Stimulated activated naive CD8-positive, alpha-beta T cell treated with anti-CD3 and anti-CD28 coated beads, Interleukin-15, amount 100 ng/mL, for 72 hours (primary cell): ENCODE results near the gene PDZD2.
A peak's percentile ranks its signal among the peaks of the same experiment; 100 is the strongest.
"Not testable (repeated sequence)": the region's sequence is repeated elsewhere in the genome, so short reads cannot be mapped to it uniquely, and the experiment has no call there.

ENCODE experiments used
- ATAC-seq: fragments of 150-1000 bp; cut with Tn5 transposase; 2 replicates; pipeline ENCODE4 v1.10.0; 2021; ENCODE audit warnings: mild to moderate bottlenecking, moderate library complexity
- DNase-seq, 2 donors: peaks; one replicate each; pipeline ENCODE4 v3.0.0; 2021 to 2022
- H3K27ac Mint-ChIP-seq, 2 donors: one replicate each; pipeline ENCODE4 v1.8.0; 2022; ENCODE audit warnings: mild to moderate bottlenecking in 2 of 2, mixed read lengths in 2 of 2, moderate library complexity in 2 of 2
- H3K27me3 Mint-ChIP-seq: one replicate; pipeline ENCODE4 v1.8.0; 2022; ENCODE audit warnings: mixed read lengths
- H3K4me1 Mint-ChIP-seq: one replicate; pipeline ENCODE4 v1.8.0; 2022; ENCODE audit warnings: mild to moderate bottlenecking, mixed read lengths
- H3K4me3 Mint-ChIP-seq, 2 donors: one replicate each; pipeline ENCODE4 v1.8.0; 2022; ENCODE audit warnings: mild to moderate bottlenecking in 2 of 2, mixed read lengths in 2 of 2, moderate library complexity in 1 of 2
- H3K9me3 Mint-ChIP-seq, 2 donors: one replicate each; pipeline ENCODE4 v1.8.0; 2022; ENCODE audit warnings: mixed read lengths in 2 of 2

PDZD2 gene

DNA sequence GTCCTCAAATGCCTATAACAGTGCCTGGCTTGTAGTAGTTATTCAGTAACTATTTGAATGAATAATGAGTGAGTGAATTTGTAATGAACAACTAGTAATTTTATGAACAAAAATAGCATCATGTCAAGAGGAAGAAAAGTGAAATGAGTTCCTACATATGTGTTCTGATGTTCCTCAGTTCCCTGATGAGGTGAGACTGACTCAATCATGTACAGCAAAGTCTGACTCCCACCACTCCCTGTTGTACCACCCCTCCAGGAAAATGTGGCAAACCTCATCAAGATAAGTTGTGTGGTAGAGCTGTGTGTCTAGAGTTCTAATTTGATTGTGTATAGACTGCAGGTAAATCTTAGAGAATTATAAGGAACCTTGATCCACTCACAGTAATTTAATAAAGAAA lies 333.6 kb downstream of the PDZD2 start:
- Mint-ChIP-seq H3K9me3 (no peaks in the 10 kb centered on the region), H3K27ac (no peak overlapping the region), H3K4me3 (no peak overlapping the region), H3K27me3 (no peaks in the 10 kb centered on the region), H3K4me1 (peaks cover 10% of the 10 kb centered on the region)
- no peak for DNase-seq
- ATAC-seq = peak; percentile 42

DNA sequence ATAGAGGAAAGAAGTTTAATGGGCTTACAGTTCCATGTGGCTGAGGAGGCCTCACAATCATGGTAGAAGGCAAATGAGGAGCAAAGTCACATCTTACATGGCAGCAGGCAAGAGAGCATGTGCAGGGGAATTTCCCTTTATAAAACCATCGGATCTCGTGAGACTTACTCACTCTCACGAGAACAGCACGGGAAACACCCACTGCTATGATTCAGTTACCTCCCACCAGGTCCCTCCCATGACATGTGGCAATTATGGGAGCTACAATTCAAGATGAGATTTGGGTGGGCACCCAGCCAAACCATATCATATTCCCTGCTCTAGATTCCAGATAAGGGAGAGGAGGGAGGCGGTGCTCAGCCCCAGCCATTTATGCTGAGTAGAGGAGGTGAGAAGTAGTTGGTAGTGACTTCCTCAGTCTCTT lies 336.3 kb downstream of the PDZD2 start:
- H3K27me3 Mint-ChIP-seq, ATAC-seq, H3K9me3 Mint-ChIP-seq, H3K4me3 Mint-ChIP-seq, DNase-seq: not testable (repeated sequence)
- Mint-ChIP-seq H3K27ac (peak overlapping the region in 1 of 2 donors; percentile 58), H3K4me1 (peaks cover 10% of the 10 kb centered on the region)

DNA sequence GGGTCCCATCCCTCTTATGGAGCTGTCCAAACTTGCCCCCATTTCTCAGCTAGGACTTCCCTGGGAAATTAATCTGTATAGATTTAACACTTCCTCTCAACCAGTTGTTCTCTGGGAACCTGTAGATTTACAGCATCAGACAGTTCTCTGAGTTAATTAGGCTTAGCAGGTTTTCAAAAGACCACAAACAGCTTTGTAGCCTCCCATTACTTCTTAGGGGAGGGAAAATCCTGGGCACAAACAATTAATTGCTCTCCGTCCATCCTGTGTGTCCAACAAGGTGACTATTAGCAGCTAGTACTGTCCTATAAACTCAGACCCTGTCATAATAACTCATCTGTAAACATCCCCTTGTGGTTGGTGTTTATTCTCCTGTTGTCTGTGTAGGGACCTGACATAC lies 337.2 kb downstream of the PDZD2 start:
- Mint-ChIP-seq H3K27me3 (no peaks in the 10 kb centered on the region), H3K9me3 (no peaks in the 10 kb centered on the region), H3K27ac (no peak overlapping the region), H3K4me1 (peaks cover 10% of the 10 kb centered on the region), H3K4me3 (no peak overlapping the region)
- no peak for ATAC-seq
- DNase-seq = no peak

DNA sequence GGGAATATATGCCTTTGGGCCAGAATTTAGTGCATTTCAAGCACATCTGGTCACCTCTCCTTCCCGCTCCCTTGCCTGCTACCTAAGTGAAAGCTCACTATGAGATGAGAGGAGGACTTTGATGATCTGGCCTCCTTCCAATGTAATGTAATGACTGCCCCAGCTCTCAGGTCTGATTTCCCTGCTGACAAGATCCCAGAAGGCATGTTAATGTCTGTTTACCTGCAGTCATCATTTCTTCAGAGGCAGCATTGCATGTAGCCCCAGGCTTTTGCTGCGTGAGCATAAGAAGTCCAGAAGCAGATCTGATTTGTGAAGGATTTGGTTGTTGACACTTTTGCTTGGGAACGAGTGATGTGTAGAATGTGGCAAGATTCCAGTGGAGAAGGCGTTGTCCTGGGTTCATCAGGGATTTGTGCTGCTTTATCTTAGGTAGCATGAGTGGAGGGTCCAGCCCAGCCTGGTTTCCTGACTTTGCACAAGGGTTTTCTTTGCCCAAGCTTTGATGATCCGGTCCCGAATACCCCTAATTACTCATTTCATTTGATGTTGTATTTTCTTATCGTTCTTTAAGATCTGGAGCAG lies 342.5 kb downstream of the PDZD2 start:
- no peaks in the 10 kb centered on the region for H3K27me3 Mint-ChIP-seq
- H3K4me3 Mint-ChIP-seq = no peak overlapping the region
- H3K4me1 Mint-ChIP-seq = no peaks in the 10 kb centered on the region
- H3K27ac Mint-ChIP-seq = no peak overlapping the region
- ATAC-seq (no peak), DNase-seq (no peak)
- no peaks in the 10 kb centered on the region for H3K9me3 Mint-ChIP-seq

DNA sequence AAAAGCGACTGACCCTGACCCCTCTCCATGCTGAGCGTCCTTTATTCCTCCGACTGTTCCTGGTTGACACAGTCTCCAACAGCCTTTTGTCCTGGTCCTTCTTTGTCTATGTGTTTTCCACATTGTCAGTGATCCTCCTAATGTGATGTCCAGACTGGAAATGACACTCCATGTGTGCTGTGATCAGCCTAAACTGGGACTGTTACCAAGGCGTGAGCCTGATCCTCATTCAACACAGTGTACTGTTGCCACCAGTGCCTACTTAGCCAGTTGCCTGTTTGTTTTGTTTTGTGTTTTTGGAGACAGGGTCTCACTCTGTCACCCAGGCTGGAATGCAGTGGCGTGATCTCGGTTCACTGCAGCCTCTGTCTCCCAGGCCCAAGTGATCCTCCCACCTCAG lies 343.1 kb downstream of the PDZD2 start:
- ATAC-seq = no peak
- H3K27me3 Mint-ChIP-seq = no peaks in the 10 kb centered on the region

DNA sequence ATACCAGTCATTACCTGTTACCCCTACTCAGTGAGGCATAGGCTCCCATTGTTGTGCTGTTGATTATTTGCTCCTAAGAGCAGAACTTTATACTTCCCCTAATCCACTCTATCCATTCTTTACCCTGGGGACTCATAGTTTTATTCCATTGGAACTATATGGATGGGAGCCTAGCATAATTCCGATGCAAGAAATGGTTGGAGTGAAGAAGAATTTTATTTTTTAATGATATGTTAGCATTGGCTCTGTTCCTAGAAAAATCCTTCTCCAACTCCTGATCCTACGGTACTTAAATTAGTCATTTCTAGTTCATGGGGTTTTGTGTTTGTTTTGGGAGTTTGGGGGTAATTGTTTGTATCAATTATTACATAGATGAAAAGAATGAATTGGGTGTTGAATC lies 343.7 kb downstream of the PDZD2 start:
- ATAC-seq (no peak), DNase-seq (no peak)
- no peaks in the 10 kb centered on the region for H3K4me1 Mint-ChIP-seq
- no peaks in the 10 kb centered on the region for H3K27me3 Mint-ChIP-seq
- peaks cover under 1 to 1% of the 10 kb centered on the region in 2 donors for H3K9me3 Mint-ChIP-seq
- H3K27ac Mint-ChIP-seq = no peak overlapping the region
- no peak overlapping the region for H3K4me3 Mint-ChIP-seq

More for the DNA sequence above, 343.1 kb downstream of the PDZD2 start:
- no peaks in the 10 kb centered on the region for H3K4me1 Mint-ChIP-seq
- H3K9me3 Mint-ChIP-seq = no peaks in the 10 kb centered on the region
- DNase-seq = no peak
- H3K4me3 Mint-ChIP-seq = no peak overlapping the region
- H3K27ac Mint-ChIP-seq = no peak overlapping the region

DNA sequence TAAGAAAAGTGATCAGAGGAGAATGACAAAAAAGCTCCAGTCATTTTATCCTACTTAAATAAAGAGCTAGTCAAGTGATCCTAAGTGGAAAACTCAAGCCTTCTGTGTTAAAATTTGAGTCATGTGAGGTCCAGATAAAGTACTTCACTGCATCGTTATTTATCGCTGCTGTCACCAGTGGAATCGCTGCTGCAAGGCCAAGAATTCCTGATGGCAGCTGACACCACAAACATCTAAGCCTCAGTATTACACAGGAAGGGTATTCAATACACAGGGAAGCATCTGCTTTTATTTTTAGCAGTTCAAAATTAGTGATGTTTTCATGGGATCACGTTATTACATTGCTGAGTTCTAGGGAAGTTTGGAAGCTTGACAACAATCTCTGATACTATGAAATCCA lies 344.9 kb downstream of the PDZD2 start:
- ATAC-seq (no peak), DNase-seq (no peak)
- Mint-ChIP-seq H3K27me3 (no peaks in the 10 kb centered on the region), H3K4me1 (no peaks in the 10 kb centered on the region), H3K9me3 (peaks cover 6 to 7% of the 10 kb centered on the region in 2 donors), H3K4me3 (no peak overlapping the region), H3K27ac (no peak overlapping the region)

DNA sequence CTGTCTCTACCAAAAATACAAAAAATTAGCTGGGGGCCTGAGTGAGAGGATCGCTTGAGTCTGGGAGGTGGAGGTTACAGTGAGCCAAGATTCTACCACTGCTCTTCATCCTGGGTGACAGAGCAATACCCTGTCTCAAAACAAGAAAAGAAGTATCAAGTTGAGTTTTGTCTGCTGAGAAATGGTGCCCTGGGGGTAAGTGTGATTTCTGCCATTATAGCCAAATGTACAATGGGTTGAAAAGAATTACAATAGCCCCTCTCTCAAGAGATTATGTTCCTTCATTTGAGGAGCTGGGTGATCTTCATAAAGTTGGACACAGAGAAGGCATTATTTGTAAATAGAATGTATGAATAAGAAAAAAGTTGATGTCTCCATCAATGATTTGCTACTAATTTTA lies 345.8 kb downstream of the PDZD2 start:
- Mint-ChIP-seq H3K27me3 (no peaks in the 10 kb centered on the region), H3K4me3 (no peak overlapping the region), H3K27ac (no peak overlapping the region), H3K4me1 (no peaks in the 10 kb centered on the region), H3K9me3 (peaks cover 6 to 7% of the 10 kb centered on the region in 2 donors)
- ATAC-seq = no peak
- no peak for DNase-seq

DNA sequence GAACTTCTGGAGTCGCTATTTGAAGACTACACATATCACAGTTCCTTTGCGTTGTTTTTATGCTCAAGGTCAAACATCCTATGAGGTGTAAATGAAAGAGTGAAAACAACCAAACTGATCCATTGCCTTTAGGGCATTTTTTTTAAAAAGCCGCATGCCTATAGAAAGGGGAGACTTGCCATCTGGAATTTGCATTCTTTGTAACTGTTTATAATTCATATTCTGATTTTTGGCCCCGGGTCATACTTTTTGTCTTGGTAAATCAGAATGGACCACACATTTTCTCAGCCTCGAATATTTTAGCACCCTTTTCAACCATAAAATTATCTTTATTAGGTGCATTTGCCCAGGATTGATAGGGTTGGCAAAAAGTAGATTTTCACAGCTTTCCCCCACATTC lies 347.2 kb downstream of the PDZD2 start:
- ATAC-seq (no peak), DNase-seq (no peak)
- peaks cover 6 to 7% of the 10 kb centered on the region in 2 donors for H3K9me3 Mint-ChIP-seq
- no peak overlapping the region for H3K27ac Mint-ChIP-seq
- H3K4me3 Mint-ChIP-seq = no peak overlapping the region
- no peaks in the 10 kb centered on the region for H3K4me1 Mint-ChIP-seq
- H3K27me3 Mint-ChIP-seq = no peaks in the 10 kb centered on the region

DNA sequence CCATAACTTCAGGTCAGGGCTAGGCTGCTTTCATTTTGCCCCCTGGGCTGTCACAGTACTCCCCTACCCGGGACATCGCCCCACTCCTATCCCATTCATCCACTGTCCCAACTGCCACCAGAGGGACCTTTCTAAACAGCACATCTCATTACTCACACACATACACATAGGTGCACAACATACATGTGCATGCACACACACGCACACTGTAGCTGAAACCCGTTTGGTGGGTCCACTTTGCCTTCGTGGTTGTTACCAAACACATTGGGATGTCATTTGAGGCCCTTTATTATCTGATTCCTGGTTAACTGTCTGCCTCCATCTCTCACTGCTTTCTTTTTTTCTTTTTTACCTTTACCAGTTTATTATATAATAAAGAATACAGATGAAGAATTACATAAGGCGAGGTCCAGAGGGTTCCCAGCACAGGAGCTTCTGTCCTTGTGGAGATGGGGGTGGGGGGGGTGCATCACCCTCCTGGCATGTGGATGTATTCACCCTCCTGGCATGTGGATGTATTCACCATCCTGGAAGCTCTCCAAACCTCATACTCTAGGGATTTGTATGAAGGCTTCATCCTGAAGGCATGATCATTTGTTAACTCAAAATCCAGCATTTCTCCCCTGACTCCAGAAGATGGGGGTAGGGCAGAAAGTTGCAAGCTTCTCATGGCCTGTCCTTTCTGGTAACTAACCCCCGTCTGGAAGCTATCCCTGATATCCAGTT lies 349.2 kb downstream of the PDZD2 start:
- H3K9me3 Mint-ChIP-seq = peaks cover 6 to 7% of the 10 kb centered on the region in 2 donors
- H3K4me1 Mint-ChIP-seq = no peaks in the 10 kb centered on the region
- H3K27ac Mint-ChIP-seq = no peak overlapping the region
- DNase-seq (no peak), ATAC-seq (no peak)
- no peaks in the 10 kb centered on the region for H3K27me3 Mint-ChIP-seq
- no peak overlapping the region for H3K4me3 Mint-ChIP-seq

DNA sequence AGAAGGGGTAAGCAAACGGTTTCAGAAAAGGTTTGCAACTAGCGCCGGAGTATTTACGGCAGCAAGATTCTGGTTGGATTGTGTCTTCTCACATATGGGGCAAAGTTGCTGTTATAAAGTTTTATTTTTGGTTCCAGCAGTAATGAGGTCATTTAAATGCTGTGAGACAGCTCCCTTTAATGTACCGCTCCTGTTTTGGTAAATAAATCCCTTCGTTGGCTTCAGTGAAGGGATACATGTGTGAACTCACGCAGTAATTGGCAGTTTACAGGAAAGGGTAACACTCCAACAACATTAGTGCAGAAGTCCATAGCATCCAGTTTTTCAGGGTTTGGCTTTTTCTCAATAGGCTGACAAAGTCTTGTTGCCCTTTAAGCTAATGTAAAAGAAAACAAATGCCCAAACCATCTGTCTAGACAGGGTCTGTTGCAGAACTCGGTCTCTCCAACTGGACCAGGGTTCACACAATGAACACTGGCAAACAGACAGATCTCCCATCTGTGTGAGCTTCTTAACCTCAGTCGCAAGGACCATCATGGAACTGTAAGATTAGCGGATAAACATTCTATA lies 351.2 kb downstream of the PDZD2 start:
- H3K27ac Mint-ChIP-seq = no peak overlapping the region
- ATAC-seq = no peak

DNA sequence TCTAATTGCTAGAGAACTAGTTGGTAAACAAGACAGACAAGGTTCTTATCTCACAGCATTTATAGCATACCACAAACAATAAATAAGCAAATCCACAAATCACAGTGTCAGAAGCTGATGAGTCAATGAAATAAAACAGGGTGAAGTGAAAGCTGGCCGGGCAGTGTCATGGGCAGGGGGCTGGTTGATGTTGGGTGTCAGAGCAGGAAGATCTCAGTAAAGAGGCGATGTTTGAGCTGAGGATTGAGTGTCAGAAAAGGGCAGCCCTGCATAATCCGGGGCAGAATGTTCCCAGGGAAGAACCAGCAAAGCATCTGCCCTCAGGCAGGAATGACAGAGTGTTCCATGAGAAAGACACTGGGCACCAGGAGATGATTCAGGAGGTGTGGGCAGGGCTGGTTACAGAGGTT lies 351.8 kb downstream of the PDZD2 start:
- ATAC-seq = no peak
- H3K27me3 Mint-ChIP-seq = no peaks in the 10 kb centered on the region
- peaks cover 4% of the 10 kb centered on the region for H3K4me1 Mint-ChIP-seq
- H3K9me3 Mint-ChIP-seq = peaks cover 6 to 7% of the 10 kb centered on the region in 2 donors
- no peak overlapping the region for H3K27ac Mint-ChIP-seq
- H3K4me3 Mint-ChIP-seq = no peak overlapping the region
- no peak for DNase-seq

More for the DNA sequence above, 351.2 kb downstream of the PDZD2 start:
- no peaks in the 10 kb centered on the region for H3K4me1 Mint-ChIP-seq
- no peaks in the 10 kb centered on the region for H3K27me3 Mint-ChIP-seq
- H3K9me3 Mint-ChIP-seq = peaks cover 6 to 7% of the 10 kb centered on the region in 2 donors
- DNase-seq = no peak
- H3K4me3 Mint-ChIP-seq = no peak overlapping the region

DNA sequence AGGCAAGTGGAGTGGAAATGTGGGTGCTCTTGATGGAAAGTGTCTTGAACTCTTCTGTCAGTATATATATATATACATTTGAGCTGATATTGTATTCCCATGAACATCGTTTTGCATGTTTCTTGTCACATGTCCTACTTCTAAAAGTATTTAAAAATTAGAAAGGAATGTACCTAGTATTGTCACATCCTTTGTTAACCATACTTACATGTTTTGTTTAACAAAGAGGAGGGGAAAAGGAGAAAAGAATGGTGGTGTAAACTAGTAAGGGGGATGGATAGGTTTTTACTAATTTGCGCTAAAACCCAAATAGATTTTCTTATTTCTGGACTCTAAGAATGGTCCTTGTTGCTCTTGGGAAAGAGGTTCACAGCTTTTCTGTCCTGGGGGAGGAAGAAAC lies 353.4 kb downstream of the PDZD2 start:
- Mint-ChIP-seq H3K4me1 (peaks cover 6% of the 10 kb centered on the region), H3K27ac (no peak overlapping the region), H3K9me3 (peaks cover 6 to 7% of the 10 kb centered on the region in 2 donors), H3K4me3 (no peak overlapping the region), H3K27me3 (no peaks in the 10 kb centered on the region)
- no peak for DNase-seq
- no peak for ATAC-seq

DNA sequence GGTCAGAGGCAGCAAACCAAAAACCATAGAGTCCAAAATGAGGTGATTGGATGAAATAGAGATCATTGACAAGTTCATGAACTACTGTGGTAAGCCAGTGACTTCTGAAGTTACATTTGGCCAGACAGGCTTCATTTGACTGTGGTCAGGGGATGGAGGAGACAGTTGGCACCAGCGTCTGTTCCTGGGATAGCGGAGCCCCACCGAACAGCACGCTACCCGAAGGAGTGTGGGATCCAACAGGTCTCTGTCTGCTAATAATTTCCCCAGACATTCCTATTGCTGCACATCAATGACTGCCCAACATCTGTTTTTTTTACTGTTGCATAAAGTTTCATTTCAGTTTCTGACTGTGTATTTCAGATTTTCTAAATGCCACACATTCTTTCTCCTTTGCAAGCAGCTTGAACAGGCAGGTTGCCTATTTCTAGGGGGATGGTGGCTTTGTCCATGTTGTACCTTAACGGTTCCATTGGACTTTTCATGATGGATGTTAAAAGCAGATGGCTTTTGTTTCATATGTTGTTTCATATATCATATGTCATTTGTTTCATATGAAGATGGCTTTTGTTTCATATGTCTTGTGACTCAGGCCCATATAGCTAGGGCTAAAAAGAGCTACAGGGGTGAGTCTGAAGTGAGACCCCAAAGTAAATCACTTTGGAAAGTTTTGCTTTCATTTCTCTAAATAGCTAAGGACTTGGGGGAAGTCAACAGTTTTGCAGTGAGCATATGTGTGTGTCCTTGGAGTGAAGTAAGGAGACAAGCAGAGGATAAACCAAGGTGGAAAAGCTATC lies 354.4 kb downstream of the PDZD2 start:
- Mint-ChIP-seq H3K9me3 (no peaks in the 10 kb centered on the region), H3K27ac (no peak overlapping the region), H3K4me3 (no peak overlapping the region), H3K27me3 (no peaks in the 10 kb centered on the region), H3K4me1 (peaks cover 6% of the 10 kb centered on the region)
- no peak for DNase-seq
- no peak for ATAC-seq

DNA sequence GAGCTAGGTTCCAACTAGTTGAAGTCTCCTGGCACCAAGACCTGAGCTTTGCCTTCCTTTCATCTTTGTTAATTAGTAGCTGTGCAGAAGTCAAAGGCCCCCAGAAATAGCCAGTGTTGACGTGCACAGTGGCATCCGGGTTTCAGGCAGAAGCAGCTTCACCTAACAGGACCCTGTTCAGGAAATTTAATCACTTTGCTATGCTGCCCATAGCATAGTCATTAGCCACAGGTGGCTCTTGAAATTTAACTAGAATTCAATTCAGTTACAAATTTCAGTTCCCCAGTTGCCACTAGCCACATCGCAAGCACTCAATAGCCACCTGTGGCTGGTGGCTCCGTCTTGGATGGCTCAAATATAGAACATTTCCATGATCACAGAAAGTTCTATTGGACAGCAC lies 356.1 kb downstream of the PDZD2 start:
- H3K27ac Mint-ChIP-seq = no peak overlapping the region
- no peaks in the 10 kb centered on the region for H3K9me3 Mint-ChIP-seq
- peaks cover 6% of the 10 kb centered on the region for H3K4me1 Mint-ChIP-seq
- no peak overlapping the region for H3K4me3 Mint-ChIP-seq
- DNase-seq (no peak), ATAC-seq (no peak)
- no peaks in the 10 kb centered on the region for H3K27me3 Mint-ChIP-seq

DNA sequence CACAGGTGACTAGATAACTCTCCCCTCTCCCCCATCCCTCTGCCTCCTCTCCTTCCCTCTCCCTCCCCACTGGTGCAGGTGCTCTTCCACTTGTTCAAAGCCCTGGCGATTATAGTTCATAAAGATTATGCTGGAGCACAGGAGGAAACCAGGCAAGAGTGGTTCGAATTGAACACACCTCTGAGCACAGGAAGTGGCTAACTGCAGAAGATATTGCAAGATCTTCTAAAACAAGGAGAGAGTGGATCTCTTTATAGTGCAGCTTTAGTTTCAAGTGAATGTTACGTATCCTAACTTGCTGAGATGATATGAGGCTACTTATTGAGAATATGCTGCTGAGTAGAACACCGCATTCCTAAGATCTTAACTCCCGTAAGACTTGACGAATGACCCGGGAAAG lies 356.8 kb downstream of the PDZD2 start:
- H3K27me3 Mint-ChIP-seq = no peaks in the 10 kb centered on the region
- ATAC-seq = no peak
- no peaks in the 10 kb centered on the region for H3K9me3 Mint-ChIP-seq
- peaks cover 6% of the 10 kb centered on the region for H3K4me1 Mint-ChIP-seq
- H3K4me3 Mint-ChIP-seq = no peak overlapping the region
- H3K27ac Mint-ChIP-seq = peak overlapping the region; percentile 80 to 90
- DNase-seq = no peak
